NCI-H1417 treated with DMSO at 0.1 percent for 48 hours (cell line): ENCODE data around the gene ANGEL1.

Source experiments
- DNase-seq: peaks from one replicate; lab custom pipeline; 2025; lab: John Stamatoyannopoulos, UW

The ANGEL1 gene

GRCh38 chr14:76765461-76765931 lies 47.2 kb downstream of the ANGEL1 start:
- no peak for DNase-seq

GRCh38 chr14:76763096-76764041 lies 49.3 kb downstream of the ANGEL1 start:
- no peak for DNase-seq

GRCh38 chr14:76762411-76763095 lies 50.1 kb downstream of the ANGEL1 start:
- DNase-seq: no peak

- DNase-seq: no peak
Measured at GRCh38 chr14:76761960-76762410, 50.7 kb downstream of the ANGEL1 start.

- DNase-seq: peak; percentile 29
Measured at GRCh38 chr14:76761136-76761959, 51.3 kb downstream of the ANGEL1 start, which contains the start of gene VASH1. TSS of gene VASH1 (plus strand) at chr14:76761468. CDS start at chr14:76762822, 1,354 bp downstream.

GRCh38 chr14:76760331-76761135 lies 52.1 kb downstream of the ANGEL1 start:
- no peak for DNase-seq

GRCh38 chr14:76759589-76759988 lies 53.1 kb downstream of the ANGEL1 start:
- DNase-seq: no peak

- DNase-seq: no peak
Measured at GRCh38 chr14:76756371-76756750, 56.3 kb downstream of the ANGEL1 start.

- no peak for DNase-seq
Measured at GRCh38 chr14:76755610-76756370, 56.9 kb downstream of the ANGEL1 start.

- DNase-seq: no peak
Measured at GRCh38 chr14:76754586-76754985, 58.1 kb downstream of the ANGEL1 start.

- DNase-seq: no peak
Measured at GRCh38 chr14:76753541-76754198, 59.0 kb downstream of the ANGEL1 start.

GRCh38 chr14:76752744-76753143 lies 59.9 kb downstream of the ANGEL1 start:
- DNase-seq: no peak

- DNase-seq: no peak
Measured at GRCh38 chr14:76742966-76743365, 69.7 kb downstream of the ANGEL1 start.

- no peak for DNase-seq
Measured at GRCh38 chr14:76742185-76742584, 70.5 kb downstream of the ANGEL1 start.

GRCh38 chr14:76741074-76741473 lies 71.6 kb downstream of the ANGEL1 start:
- no peak for DNase-seq
